Hepatocyte (in vitro differentiated cells): ENCODE data around the gene HERC5.

ENCODE experiments used
- CTCF ChIP-seq: fragments of 200-600 bp; sonication (generic); IDR thresholded peaks from 2 replicates; pipeline ENCODE4 v1.5.1; 2016; ENCODE audit warnings: antibody characterized with exemption, mild to moderate bottlenecking; ENCODE audit not compliant: poor library complexity
- EZH2 ChIP-seq: fragments of 200-600 bp; sonication (generic); IDR thresholded peaks from 2 replicates; pipeline ENCODE4 v1.6.1; 2016; ENCODE audit warnings: antibody characterized with exemption, mild to moderate bottlenecking, borderline replicate concordance

GRCh38 chr4:88533088-88533790, 76.3 kb downstream of the HERC5 start:
- TF ChIP-seq CTCF: no peak
- no peak for TF ChIP-seq EZH2
